OCI-LY1 (cell line): ENCODE data around the gene CHRM2.

Experiments used
- EZH2 ChIP-seq: fragments of 200-600 bp; sonication (generic), shearing (Covaris generic); IDR thresholded peaks from 2 replicates; pipeline ENCODE4 v1.8.0; 2017; ENCODE audit warnings: borderline replicate concordance, mixed run types, mild to moderate bottlenecking, antibody characterized with exemption, low read length, moderate library complexity, mixed read lengths
- TF ChIP-seq, protein P1 (sequence below): fragments of 200-600 bp; sonication (generic), shearing (Covaris generic); IDR thresholded peaks from 2 replicates; pipeline ENCODE4 v1.5.1; 2017; ENCODE audit warnings: mild to moderate bottlenecking, antibody characterized with exemption, low read length, moderate library complexity, mixed read lengths

DNA sequence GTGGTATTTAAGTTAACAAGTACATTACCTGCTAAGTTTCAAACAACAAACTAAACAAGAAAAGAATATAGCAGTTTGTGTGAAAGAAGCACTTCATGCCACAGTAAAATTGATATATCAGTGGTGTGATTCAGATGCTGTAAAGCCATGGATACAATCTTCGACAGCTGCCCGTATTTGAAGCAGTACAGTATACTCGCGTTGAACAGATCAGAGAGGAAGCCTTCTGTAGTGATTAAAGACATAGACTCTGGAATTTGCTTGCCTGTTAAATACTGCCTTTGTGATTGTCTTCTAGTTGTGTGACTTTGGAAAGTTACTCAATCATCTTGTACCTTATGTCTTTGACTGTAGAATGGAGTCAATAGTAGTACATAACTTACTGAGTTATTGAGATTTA is 71.7 kb downstream of the CHRM2 start:
- TF ChIP-seq, protein P1, sequence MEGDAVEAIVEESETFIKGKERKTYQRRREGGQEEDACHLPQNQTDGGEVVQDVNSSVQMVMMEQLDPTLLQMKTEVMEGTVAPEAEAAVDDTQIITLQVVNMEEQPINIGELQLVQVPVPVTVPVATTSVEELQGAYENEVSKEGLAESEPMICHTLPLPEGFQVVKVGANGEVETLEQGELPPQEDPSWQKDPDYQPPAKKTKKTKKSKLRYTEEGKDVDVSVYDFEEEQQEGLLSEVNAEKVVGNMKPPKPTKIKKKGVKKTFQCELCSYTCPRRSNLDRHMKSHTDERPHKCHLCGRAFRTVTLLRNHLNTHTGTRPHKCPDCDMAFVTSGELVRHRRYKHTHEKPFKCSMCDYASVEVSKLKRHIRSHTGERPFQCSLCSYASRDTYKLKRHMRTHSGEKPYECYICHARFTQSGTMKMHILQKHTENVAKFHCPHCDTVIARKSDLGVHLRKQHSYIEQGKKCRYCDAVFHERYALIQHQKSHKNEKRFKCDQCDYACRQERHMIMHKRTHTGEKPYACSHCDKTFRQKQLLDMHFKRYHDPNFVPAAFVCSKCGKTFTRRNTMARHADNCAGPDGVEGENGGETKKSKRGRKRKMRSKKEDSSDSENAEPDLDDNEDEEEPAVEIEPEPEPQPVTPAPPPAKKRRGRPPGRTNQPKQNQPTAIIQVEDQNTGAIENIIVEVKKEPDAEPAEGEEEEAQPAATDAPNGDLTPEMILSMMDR: no peak
- no peak for TF ChIP-seq EZH2
